ENCODE data around the gene PRR15. TPM values are rescaled to one million over a fixed set of nuclear protein-coding genes. Genes with fewer than 3 reads are reported as not detected.

PRR15 gene
- total and polyA plus RNA-seq, 8 donors, result 0.15 to 1.8 (median 0.22) TPM; not detected in 1

DNA sequence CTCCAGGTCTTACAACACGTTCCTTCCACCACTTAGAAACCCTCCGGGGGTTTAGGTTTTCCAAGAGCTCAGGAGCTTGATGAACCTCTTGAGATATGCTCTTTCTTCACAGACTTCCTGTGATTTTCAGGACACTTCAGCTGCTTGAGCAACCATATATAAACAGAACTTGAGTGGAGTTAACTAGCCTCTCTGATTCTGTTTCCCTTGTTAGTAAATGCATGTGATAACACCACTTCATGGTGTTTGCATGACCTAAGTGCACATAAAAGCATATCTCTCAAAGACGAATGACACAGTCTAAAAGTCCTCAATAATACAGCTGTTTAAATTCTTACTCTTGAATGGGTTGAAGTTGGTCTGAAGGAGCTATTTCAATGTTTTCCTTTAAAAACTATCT is 9.9 kb downstream of the PRR15 start:
- peak; percentile 91 for ATAC-seq

DNA sequence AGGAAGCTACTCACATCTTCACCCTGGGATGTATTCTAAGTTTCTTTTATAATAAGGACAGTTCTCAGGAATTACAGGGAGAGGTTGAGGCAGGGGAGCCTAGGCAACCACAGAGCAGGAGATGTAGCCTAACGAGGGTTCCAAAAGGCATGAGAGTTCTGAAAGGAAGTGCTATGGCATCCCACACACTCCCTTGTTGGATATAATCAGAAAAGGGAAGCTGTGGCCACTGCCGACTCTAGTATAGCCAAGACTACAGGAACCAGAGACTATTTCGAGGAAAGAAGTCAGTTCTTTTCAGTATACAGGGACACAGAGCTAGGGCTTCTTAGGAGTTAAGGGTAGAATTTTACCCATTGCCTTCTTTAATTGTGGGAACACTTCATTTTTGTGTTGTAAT is 11.0 kb downstream of the PRR15 start:
- H3K27me3 ChIP-seq, result peaks cover 26 to 80% of the 10 kb centered on the region in 2 donors
- H3K4me3 ChIP-seq, result no peak overlapping the region
- no peaks in the 10 kb centered on the region for H3K36me3 ChIP-seq
- ATAC-seq, result peak; percentile 17
- no peak overlapping the region for H3K27ac ChIP-seq
- peaks cover 3 to 15% of the 10 kb centered on the region in 2 donors for H3K9me3 ChIP-seq
- intact Hi-C loops (cut with DNase I), result no loop called here
- TF ChIP-seq, protein P1, sequence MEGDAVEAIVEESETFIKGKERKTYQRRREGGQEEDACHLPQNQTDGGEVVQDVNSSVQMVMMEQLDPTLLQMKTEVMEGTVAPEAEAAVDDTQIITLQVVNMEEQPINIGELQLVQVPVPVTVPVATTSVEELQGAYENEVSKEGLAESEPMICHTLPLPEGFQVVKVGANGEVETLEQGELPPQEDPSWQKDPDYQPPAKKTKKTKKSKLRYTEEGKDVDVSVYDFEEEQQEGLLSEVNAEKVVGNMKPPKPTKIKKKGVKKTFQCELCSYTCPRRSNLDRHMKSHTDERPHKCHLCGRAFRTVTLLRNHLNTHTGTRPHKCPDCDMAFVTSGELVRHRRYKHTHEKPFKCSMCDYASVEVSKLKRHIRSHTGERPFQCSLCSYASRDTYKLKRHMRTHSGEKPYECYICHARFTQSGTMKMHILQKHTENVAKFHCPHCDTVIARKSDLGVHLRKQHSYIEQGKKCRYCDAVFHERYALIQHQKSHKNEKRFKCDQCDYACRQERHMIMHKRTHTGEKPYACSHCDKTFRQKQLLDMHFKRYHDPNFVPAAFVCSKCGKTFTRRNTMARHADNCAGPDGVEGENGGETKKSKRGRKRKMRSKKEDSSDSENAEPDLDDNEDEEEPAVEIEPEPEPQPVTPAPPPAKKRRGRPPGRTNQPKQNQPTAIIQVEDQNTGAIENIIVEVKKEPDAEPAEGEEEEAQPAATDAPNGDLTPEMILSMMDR (IDR thresholded peaks at IDR 0.05), result no peak
- no peaks in the 10 kb centered on the region for H3K4me1 ChIP-seq
- DNase-seq, result no peak

More for the DNA sequence above, 9.9 kb downstream of the PRR15 start:
- no peak overlapping the region for H3K27ac ChIP-seq
- H3K36me3 ChIP-seq, result no peaks in the 10 kb centered on the region
- intact Hi-C loops (cut with DNase I), result no loop called here
- H3K9me3 ChIP-seq, result peaks cover 3 to 15% of the 10 kb centered on the region in 2 donors
- TF ChIP-seq, protein P1 (IDR thresholded peaks at IDR 0.05), result no peak
- no peak overlapping the region for H3K4me3 ChIP-seq
- DNase-seq, result peak in 1 of 4 donors; percentile 14
- peaks cover 36 to 80% of the 10 kb centered on the region in 2 donors for H3K27me3 ChIP-seq
- H3K4me1 ChIP-seq, result no peaks in the 10 kb centered on the region

DNA sequence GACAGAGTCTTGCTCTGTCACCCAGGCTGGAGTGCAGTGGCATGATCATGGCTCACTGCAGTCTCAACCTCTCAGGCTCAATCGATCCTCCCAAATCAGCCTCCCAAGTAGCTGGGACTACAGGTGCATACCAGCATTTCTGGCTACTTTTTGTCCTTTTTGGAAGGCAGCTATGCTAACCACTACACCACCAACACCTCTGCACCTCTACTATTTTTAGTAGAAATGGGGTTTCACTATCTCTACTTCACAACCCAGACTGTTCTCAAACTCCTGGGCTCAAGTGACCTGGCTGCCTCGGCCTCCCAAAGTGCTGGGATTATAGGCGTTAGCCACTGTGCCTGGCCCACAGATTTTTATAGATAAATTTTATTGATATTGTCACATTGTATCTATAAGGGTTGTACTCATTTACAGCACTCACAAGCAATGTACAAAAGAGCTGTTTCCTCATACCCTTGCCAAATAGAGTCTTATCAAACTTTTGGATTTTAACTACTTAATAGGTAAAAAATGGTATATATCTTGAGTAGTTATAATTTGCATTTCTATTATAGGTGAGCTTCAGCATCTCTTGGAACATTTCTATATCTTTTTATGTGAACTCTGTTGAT is 23.7 kb downstream of the PRR15 start:
- Histone ChIP-seq H3K27me3 (no peaks in the 10 kb centered on the region), H3K36me3 (no peaks in the 10 kb centered on the region), H3K4me1 (no peaks in the 10 kb centered on the region), H3K27ac (no peak overlapping the region), H3K9me3 (no peaks in the 10 kb centered on the region), H3K4me3 (no peak overlapping the region)
- TF ChIP-seq, protein P1 (IDR thresholded peaks at IDR 0.05), result no peak
- DNase-seq, result no peak
- intact Hi-C loops (cut with DNase I), result no loop called here
- ATAC-seq, result no peak

DNA sequence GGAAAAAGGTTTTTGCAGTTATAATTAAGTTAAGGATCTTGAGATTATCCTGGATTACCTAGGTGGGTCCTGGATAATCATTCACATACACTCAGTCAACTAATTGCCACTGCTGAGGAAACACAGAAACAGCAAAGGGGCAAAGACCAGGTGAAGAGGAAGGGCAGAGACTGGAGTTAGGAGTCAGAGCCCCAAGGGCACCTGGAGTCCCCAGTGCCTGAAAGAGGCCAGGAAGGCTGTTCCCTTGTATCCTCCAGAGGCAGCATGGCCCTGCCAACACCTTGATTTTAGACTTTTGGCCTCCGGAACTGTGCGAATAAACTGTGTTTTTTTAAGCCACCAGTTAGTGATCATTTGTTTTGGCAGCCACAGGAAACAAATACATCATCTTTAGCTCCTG is 24.6 kb downstream of the PRR15 start:
- no peak for DNase-seq
- ATAC-seq, result no peak
- H3K27me3 ChIP-seq, result no peaks in the 10 kb centered on the region
- TF ChIP-seq, protein P1 (IDR thresholded peaks at IDR 0.05), result no peak
- intact Hi-C loops (cut with DNase I), result no loop called here
- H3K27ac ChIP-seq, result no peak overlapping the region
- H3K9me3 ChIP-seq, result no peaks in the 10 kb centered on the region
- no peak overlapping the region for H3K4me3 ChIP-seq
- H3K4me1 ChIP-seq, result no peaks in the 10 kb centered on the region
- H3K36me3 ChIP-seq, result no peaks in the 10 kb centered on the region

DNA sequence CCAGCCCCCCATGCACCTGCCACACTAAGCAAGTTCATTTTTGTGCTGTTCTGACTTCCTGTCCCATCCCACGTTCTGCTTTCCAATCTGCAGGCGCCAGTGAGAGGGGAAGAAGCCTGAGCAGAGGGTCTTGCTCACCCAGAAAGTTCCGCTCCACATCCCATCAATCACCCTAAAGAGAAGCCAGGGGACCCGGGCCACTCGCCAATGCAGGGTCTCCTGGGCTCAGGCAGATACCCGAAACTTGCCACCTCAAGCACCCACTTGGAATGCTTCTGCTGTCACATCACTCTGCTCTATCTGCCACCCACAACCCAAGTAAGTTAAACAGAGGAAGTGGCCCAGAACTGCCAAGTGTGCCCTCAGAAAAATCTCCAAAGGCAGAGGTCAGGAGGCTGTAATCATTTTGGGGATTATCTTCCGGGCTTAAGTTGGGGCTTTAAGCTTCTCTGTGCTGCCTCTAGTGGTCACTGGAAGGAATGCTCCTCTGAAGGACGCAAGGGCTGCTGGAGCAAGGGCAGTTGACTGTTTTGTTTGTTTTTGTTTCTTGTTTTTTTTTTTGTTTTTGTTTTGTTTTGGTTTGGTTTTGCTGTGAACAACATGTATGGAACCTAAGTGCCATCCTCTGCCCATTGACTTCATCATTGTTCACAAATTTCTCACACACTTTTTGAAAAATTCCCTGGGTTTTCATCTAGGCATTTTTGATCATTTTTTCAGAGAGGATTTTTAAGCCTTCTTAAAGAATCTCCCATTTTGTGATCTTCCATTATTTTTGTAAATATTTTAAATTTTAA is 25.5 kb downstream of the PRR15 start:
- TF ChIP-seq, protein P1 (IDR thresholded peaks at IDR 0.05), result peak; percentile 72 to 81
- Histone ChIP-seq H3K27me3 (no peaks in the 10 kb centered on the region), H3K36me3 (no peaks in the 10 kb centered on the region), H3K27ac (no peak overlapping the region), H3K9me3 (no peaks in the 10 kb centered on the region), H3K4me1 (no peaks in the 10 kb centered on the region), H3K4me3 (no peak overlapping the region)
- DNase-seq (peak in 1 of 4 donors; percentile 32), ATAC-seq (peak; percentile 87)
- intact Hi-C loops (cut with DNase I), result no loop called here

Data from left lung (tissue), 10 donors.